ENCODE results near the gene BHMT.

The BHMT gene

DNA sequence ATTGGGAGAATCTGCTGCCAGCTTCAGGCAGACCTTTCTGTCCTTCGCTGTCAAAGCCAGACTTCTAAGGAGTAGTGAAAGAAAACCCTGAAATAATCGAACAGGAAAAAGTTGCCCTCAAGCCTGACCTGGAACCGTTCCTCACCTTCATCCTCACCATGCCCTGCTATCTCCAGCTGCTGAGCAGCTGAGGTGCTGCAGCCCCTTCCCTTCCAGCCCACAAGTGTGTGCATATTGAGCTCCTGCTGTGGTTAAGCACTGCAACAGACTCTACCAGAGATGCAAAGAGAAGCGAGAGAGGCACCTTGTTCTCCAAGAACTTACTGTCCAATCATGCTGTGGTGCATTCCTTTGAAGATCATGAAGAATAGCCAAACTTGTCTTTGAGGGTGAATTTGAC is 23.1 kb upstream of the BHMT start:
- no peak overlapping the region for H3K4me3 ChIP-seq (ENCODE audit: low read depth, low read length)
- no peak for DNase-seq (ENCODE audit: low read depth, low spot score)
- TF ChIP-seq, protein P1, sequence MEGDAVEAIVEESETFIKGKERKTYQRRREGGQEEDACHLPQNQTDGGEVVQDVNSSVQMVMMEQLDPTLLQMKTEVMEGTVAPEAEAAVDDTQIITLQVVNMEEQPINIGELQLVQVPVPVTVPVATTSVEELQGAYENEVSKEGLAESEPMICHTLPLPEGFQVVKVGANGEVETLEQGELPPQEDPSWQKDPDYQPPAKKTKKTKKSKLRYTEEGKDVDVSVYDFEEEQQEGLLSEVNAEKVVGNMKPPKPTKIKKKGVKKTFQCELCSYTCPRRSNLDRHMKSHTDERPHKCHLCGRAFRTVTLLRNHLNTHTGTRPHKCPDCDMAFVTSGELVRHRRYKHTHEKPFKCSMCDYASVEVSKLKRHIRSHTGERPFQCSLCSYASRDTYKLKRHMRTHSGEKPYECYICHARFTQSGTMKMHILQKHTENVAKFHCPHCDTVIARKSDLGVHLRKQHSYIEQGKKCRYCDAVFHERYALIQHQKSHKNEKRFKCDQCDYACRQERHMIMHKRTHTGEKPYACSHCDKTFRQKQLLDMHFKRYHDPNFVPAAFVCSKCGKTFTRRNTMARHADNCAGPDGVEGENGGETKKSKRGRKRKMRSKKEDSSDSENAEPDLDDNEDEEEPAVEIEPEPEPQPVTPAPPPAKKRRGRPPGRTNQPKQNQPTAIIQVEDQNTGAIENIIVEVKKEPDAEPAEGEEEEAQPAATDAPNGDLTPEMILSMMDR (IDR thresholded peaks at IDR 0.05; ENCODE audit: insufficient read depth, low read length, missing control alignments): no peak
- POLR2A ChIA-PET: no interaction called here
- CTCF ChIA-PET: interaction anchor here (2.2 kb wide), 1 partner anchor 64 kb away, joined by 9 read pairs; no protein-coding TSS in a partner anchor

GRCh38 chr5:79091064-79091463 is 20.5 kb upstream of the BHMT start:
- TF ChIP-seq, protein P1 (IDR thresholded peaks at IDR 0.05; ENCODE audit: insufficient read depth, low read length, missing control alignments): no peak
- ChIA-PET POLR2A (no interaction called here), CTCF (interaction anchor here (0.5 to 1.1 kb wide), 3 partner anchors 16 to 373 kb away, joined by 3 read pairs; no protein-coding TSS in a partner anchor)
- H3K4me3 ChIP-seq (ENCODE audit: low read depth, low read length): no peak overlapping the region
- DNase-seq (ENCODE audit: low read depth, low spot score): no peak

- no peak for DNase-seq (ENCODE audit: low read depth, low spot score)
- POLR2A ChIA-PET: no interaction called here
- no peak overlapping the region for H3K4me3 ChIP-seq (ENCODE audit: low read depth, low read length)
- TF ChIP-seq, protein P1 (IDR thresholded peaks at IDR 0.05; ENCODE audit: insufficient read depth, low read length, missing control alignments): no peak
- CTCF ChIA-PET: no interaction called here
Observed at GRCh38 chr5:79093762-79094161, 17.8 kb upstream of the BHMT start.

- ChIA-PET CTCF (interaction anchor here (0.6 to 3.6 kb wide), 7 partner anchors 11 to 411 kb away, joined by 3 to 26 read pairs (median 7); no protein-coding TSS in a partner anchor), POLR2A (no interaction called here)
- TF ChIP-seq, protein P1 (IDR thresholded peaks at IDR 0.05; ENCODE audit: insufficient read depth, low read length, missing control alignments): no peak
- H3K4me3 ChIP-seq (ENCODE audit: low read depth, low read length): no peak overlapping the region
- no peak for DNase-seq (ENCODE audit: low read depth, low spot score)
Observed at GRCh38 chr5:79105868-79106267, 5.7 kb upstream of the BHMT start.

DNA sequence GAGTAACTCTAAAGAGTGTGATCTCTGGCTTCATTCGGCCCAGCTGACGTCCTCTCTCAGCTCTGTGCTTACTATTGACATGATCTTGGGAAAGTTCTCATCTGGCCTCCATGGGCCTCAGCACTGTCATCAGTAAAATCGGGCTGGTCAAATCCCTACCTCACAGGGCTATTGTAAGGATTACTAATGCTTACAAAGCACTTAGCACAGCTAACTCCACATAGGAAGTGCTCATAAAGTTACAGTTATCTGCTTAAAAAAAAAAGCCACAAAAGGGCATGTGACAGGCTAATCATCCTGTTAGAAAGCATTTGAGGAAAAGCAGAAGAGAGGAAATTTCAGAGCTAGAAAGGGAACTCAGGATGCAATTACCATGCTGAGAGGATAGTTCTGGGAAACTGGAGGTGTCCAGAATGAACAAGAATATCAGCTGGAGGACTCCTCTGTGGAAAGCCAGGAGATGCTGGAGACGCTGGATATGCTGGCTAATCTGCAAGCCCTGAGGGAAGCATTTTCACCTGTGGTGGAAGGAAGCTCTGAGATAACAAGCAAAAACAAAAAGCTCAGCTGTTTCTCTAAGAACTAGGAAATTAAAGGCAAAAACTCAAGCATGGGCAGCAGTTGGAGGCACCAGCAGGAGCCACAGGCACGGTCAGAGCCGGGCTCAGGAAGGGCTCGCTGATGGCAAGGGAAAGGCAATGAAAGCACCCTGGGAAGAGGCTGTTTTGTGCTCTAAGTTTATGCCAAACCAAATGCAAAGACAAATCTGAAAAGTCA is 4.4 kb upstream of the BHMT start:
- DNase-seq (ENCODE audit: low read depth, low spot score): no peak

DNA sequence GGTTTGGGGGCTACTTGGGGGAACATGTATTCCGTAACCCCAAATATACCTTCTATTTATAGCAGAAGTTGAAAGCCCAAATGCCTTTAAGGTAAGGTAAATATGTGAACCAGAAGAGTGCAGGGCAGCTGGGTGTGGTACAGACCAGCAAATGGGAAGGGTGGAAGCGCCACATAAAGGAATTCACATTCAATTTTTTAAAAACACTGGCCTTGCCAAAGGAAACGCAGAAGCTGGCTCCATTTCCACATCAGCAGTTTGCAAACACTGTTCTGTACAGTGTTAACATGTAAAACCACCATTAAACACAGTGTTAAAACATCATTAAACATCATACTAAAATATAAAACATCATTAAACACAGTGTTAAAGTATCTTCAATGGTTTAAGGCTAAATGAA is 3.5 kb upstream of the BHMT start:
- H3K4me3 ChIP-seq (ENCODE audit: low read depth, low read length): no peak overlapping the region
- DNase-seq (ENCODE audit: low read depth, low spot score): no peak
- ChIA-PET CTCF (interaction anchor here (1.5 to 3.6 kb wide), 2 partner anchors 16 to 84 kb away, joined by 3 to 26 read pairs; no protein-coding TSS in a partner anchor), POLR2A (no interaction called here)
- TF ChIP-seq, protein P1 (IDR thresholded peaks at IDR 0.05; ENCODE audit: insufficient read depth, low read length, missing control alignments): no peak

More for the DNA sequence above, 4.4 kb upstream of the BHMT start:
- ChIA-PET CTCF (interaction anchor here (1.5 to 3.6 kb wide), 4 partner anchors 10 to 86 kb away, joined by 3 to 26 read pairs (median 8); no protein-coding TSS in a partner anchor), POLR2A (interaction anchor here (0.6 kb wide), 1 partner anchor 37 kb away, joined by 3 read pairs; no protein-coding TSS in a partner anchor)
- H3K4me3 ChIP-seq (ENCODE audit: low read depth, low read length): no peak overlapping the region
- TF ChIP-seq, protein P1 (IDR thresholded peaks at IDR 0.05; ENCODE audit: insufficient read depth, low read length, missing control alignments): no peak

All from AG04449 (cell line).